ENCODE results near the gene ST14.
"Not testable (repeated sequence)": the region's sequence is repeated elsewhere in the genome, so short reads cannot be mapped to it uniquely, and the experiment has no call there.

Gene ST14

DNA sequence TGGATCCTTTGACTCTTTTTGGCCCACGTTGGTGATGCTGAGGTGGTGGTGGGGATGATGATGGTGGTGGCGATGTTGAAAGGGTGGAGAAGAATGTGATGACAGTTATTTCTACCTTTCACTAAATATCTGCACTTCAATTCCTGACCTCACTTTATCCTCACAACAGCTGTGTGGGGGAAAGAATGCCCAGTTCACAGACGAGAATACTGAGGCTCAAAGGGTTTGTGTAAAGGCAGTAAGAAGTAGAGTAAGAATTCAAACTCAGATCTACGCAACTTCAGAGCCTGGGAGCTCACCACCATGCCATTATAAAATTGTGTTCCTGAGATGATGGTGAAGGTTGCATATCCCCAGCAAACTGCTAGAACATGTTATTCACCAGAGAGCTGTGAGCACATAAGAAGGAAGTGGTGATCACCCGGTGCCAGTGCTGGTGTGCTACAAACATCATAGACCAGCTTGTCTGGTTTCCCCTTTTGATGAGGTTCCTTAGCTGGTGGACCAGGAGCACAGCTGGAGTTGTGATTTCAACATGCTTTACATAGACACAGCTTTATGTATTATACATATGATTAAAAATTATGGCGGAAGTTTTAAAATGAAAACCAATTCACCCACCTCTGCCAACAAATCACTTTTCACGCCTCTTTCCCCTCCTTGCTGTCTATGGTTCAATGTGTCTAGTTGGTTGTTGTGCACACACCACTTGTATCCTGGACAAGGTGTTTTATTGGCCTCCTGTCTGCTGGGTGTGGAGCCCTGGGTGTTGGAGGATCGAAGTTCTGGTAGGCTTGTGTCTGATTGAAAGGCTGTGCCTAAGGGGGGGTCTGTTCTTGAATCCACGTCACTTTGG lies 6.2 kb downstream of the ST14 start:
- DNase-seq: no peak

DNA sequence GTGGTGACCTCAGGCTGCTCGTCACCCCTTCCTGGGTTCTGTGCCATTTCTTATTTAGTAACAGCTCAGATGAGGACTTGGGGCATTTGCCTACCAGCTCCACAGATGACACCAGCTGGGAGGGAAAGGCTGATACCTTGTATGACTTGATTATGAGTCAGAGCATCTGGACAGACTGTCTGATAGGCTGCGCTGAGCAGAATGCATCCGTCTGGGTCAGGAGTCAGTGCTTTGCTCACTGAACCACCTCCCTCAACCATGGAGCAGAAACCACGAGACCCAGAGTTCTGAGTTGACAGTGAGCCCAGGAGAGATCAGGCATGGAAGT lies 6.8 kb downstream of the ST14 start:
- DNase-seq: no peak

DNA sequence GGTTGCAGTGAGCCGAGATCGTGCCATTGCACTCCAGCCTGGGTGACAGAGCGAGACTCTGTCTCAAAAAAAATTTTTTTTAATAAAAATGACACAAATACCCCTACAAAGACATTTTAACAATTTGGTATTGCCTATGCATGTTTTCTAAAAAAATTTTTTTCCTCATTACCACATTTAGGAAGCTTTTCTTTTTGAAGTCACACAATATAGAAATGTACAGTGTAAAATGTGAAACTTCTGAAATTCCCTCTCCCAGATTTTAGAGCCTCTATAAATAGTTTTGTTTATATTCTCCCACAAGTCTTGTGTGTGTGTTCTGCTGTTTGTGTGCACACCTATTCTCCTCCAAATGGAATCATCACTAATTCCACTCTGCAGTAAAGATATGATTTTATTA lies 7.6 kb downstream of the ST14 start:
- no peak for DNase-seq

DNA sequence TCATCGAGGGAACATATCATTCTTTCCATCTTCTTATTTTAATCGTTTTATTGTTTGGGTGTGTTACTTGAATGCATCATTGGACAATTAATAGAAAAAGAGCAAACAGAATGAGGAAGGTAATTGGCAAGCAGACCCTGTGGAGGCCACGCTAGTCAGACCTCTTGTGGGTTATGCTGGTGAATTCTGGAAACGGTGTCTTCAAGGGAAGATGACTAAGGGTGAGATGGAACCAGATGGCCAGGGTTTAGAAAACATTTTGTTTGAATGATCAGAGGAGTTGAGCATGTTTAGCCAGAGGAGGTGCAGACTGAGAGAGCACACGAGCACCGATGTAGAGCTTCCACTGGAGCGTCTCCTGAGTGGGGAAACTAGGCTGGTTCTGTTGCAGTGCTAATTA lies 8.5 kb downstream of the ST14 start:
- DNase-seq: no peak

GRCh38 chr11:130170345-130170744 lies 10.8 kb downstream of the ST14 start:
- DNase-seq: no peak

DNA sequence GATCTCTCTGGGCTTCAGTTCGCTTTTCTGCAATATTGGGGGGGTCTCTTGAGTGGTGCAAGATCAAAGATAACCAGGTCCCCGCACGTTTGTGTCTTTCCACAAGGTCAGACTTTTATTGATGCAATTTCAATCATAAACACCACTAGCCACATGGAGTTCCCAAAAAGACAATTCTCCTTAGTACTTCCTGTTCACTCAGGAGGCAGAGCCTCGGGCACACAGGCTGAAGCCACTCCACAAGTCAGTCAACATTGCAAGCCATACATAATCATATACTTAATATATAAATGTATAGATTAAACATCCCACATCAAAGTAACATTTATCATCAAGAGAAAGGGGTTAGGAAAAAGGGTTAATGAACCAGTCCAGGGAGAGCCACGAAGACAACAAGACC lies 12.0 kb downstream of the ST14 start:
- DNase-seq: no peak

- not testable (repeated sequence) for DNase-seq
Measured at GRCh38 chr11:130172001-130172400, 12.4 kb downstream of the ST14 start.

DNA sequence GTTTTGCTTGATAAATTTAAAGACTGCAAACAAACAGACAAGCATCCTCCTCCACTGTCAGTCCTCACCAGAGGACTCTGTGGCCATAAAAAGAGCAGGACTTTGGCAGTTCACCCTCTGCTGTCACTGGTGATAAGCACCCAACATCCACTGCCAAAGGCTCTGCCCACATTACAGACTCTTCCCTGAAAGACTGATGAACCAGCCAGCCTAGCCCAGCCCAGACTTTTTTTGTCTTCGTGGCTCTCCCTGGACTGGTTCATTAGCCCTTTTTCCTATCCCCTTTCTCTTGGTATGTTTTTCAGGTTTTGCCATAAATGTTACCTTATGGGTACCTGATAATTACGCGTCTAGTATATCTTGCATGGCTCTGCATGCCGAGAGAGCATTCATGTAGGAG lies 15.1 kb downstream of the ST14 start:
- DNase-seq: no peak

DNA sequence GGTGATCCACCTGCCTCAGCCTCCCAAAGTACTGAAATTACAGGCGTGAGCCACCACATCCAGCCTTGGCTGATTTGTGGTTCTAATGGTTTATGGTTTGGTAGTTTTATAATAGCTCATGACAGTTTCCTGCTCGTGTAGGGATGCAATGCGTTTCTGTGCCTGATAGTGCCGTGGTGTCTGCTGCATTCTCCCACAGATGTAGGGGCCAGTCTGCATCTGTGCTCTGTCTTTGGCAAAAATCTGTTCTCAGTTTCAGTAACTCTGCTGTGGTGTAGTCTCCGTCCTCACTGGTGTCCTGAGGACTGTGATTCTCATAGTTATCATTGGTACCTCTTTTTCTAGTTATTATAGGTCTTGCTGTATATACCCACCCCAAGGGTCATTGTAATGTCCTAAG lies 16.3 kb downstream of the ST14 start:
- DNase-seq: no peak

DNA sequence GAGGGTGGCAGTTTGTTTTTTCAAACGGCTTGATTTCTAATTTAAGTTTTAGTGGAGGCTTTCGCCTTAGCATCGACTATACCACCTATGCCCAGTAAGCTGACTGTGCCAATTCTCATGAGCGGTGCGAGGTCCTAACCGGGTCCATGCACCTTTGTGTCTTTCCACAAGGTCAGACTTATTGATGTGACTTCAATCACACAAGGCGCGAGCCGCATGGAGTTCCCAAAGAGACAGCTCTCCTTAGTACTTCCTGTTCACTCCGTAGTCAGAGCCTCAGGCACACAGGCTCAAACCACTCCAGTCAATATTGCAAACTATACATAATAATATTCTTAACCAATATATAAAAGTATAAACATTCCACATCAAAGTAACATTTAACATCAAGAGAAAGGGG lies 18.2 kb downstream of the ST14 start:
- DNase-seq: no peak

GRCh38 chr11:130178441-130179339 lies 19.1 kb downstream of the ST14 start:
- DNase-seq: no peak

DNA sequence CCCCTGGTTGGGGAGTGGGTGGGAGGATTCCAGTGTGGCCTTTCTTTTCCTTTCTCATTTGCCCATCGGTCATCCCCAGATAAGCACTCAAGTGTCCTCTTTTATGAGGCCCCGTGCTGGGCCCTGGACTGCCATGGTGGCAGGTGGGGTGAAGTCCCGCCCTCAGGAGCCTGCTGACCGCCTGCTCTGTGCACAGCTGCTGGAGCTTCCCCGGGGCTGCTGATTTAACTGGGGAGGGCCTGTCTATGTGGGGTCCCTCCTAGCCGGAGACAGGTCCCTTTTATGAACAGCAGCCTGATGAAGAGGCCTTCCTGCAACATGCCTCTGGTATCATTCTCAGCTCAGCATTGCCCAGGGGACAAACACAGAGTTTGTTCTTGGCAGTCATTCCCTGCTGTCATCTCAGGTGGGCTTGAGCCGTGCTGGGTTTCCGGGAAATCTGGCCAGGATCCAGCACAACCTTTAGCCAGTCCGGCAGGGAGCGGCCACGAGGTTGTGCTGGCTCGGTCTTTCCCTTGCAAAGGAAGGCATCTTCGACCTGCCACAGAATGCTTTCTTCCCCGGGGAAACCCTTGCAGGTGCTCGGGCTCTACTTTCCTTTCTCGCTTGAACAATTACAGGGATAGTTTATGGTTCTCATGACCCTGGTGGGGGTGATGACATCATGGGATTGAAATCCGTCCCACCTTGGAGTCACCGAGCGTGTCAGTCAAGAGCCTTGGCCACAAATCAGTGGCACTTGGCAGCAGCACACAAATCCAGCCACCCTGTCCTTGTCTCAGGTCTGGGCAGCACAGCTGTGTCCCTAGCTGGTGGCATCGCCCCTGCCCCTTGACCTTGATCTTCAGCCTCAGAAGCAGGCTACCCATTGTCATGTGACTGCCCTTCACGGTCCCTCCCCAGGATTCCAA lies 20.1 kb downstream of the ST14 start:
- no peak for DNase-seq

GRCh38 chr11:130180491-130180890 lies 20.9 kb downstream of the ST14 start:
- DNase-seq: no peak

GRCh38 chr11:130180896-130181294 lies 21.3 kb downstream of the ST14 start:
- DNase-seq: no peak

DNA sequence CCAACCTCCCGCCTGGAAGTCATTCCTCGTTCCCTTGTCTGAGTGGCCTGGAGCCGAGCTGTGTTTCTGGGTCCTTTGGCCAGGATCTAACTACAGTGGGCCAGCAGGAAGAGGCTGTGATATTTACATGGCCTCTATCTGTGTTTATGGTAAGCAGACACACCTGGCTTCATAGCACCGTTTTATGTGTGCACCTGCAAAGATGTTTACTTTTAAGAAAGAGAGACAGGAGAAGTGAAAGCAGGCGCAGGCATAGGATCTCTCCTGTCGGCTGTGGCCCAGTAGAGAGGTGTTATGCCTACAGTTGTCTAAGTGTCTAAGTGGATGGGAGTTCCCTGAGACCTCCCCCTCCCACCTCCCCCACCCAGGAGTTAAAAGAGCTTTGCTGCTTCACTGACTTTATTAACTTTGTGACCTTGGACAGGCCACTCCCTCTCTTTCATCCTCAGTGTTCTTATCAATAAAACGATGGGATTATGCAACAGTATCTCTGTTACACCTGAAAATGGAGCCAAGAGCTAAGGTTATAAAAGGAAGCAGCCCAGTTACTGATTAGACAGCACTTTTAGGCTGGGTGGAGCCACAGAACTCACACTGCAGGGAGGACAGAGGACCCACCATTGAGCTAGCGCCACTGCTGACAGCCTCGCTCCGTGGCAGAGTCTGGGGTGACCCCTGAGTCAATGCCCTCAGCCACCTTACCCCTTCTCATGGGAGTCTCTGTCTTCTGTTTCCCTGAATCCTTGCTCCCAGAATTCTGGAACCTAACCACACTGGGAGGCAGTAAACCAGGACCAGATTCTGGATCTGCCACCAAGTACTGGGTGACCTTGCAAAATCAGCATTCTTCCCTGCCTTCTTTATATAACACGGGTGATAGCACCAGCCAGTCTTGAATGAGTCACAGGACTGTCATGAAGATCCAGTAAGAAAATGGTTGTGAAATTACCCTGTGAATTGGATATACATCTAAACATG lies 22.0 kb downstream of the ST14 start:
- no peak for DNase-seq

DNA sequence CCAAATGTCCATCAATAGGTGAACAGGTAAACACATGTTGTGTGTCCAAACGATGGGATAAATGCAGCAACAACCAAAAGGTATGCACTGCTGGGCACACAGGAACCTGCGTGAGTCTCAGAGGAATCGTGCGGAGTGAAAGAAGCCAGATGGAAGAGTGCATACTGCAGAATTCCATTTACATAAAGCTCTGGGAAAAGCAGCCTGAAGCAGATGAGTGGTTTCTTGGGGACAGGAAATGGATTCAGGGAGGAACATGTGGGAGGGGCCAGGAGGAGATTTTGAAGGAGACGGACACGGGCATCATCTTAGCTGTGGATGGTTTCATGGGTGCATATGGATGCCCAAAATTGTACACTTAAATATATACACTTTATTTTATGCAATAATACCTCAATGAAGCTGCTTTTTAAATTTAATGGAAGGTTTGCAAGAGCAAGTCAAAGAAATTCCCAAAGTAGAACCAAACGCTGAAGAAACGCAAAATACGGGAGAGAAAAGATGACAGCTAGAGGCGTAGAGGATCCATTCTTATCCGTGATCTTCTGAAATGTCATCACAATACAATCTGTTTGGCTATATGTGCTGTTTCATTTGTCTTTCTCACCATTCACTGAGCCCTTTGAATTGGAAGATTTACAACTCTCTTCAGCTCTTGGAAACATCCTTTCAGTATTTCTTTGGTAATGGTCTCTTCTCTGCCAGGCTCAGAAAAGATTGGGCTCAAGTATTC lies 24.5 kb downstream of the ST14 start:
- no peak for DNase-seq

GRCh38 chr11:130187096-130187495 lies 27.5 kb downstream of the ST14 start:
- no peak for DNase-seq

- DNase-seq: no peak
Measured at GRCh38 chr11:130188047-130188446, 28.5 kb downstream of the ST14 start.

GRCh38 chr11:130188585-130189347 lies 29.2 kb downstream of the ST14 start:
- DNase-seq: no peak

DNA sequence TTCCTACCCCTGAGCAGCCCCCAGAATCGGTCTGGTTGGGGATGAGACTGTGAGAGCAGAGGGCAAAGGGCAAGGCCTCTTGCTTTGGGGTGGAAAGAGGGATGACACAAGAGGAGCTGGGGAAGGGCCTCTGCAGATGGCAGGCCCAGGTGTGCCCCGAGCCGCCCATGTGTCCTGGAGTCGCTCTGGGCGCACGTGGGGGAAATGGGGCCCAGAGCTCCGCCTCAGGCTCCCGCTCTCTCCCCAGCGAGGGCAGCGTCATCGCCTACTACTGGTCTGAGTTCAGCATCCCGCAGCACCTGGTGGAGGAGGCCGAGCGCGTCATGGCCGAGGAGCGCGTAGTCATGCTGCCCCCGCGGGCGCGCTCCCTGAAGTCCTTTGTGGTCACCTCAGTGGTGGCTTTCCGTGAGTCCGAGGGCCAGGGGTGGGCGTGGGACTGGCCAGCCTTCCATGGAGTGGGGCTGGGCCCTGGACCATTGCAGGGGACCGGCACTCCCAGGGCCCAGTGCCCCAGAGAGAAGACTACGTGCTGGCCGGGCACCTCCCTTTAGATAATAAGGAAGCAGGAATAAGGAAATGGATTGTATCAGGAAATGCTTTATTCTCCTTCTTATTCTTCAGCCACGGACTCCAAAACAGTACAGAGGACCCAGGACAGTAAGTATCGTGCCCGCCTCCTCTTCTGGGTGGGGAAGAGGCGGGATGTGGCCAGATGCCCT lies 30.1 kb downstream of the ST14 start:
- DNase-seq: no peak

Measured in stimulated activated CD4-positive, alpha-beta T cell treated with anti-CD3 and anti-CD28 coated beads, Interleukin-2, amount 100 ng/mL, for 24 hours (primary cell).